H1 (cell line): ENCODE results near the gene FHIT. TPM values are rescaled to one million over a fixed set of nuclear protein-coding genes. Genes with fewer than 3 reads are reported as not detected.

Source experiments
- BACH1 ChIP-seq: IDR thresholded peaks from 2 replicates; pipeline ENCODE4 v1.6.1; 2012; ENCODE audit warnings: low read length, improper control_type of control experiment
- TEAD4 ChIP-seq: IDR thresholded peaks from 2 replicates; pipeline ENCODE4 v1.6.1; 2012; ENCODE audit warnings: low read depth, low read length, inconsistent platforms, mixed read lengths
- polyA plus RNA-seq, 7 experiments: library from polyadenylated mRNA; depleted of rRNA in 3 of 7; stranded (reverse) in 5 of 7; unstranded in 2 of 7; fragments of >200 nt in 5 of 7; fragments of 200-250 nt in 2 of 7; gene quantifications; 1 replicate in 5 of 7; 2 replicates in 1 of 7; 4 replicates in 1 of 7; pipeline versions ENCODE4 v1.2.1 to v1.2.3, GENCODE V29; 2011 to 2013; ENCODE audit warnings: missing spikeins in 2 of 7, mixed read lengths in 2 of 7
- total RNA-seq: library from RNA; stranded (reverse); fragmentation: NEBNext Ultra II Directional; extraction: Animal tissue kit (Norgen Biotek cat#: 25700); gene quantifications from 2 replicates; pipeline ENCODE4 v1.2.1, GENCODE V29; 2021
- TF ChIP-seq, protein P1 (sequence below), 3 experiments: IDR thresholded peaks; 1 replicate in 2 of 3; 2 replicates in 1 of 3; pipeline versions ENCODE4 v1.5.1 to v1.6.1; 2011; ENCODE audit warnings: low read length in 3 of 3, mild to moderate bottlenecking in 3 of 3, inconsistent platforms in 2 of 3, low read depth in 1 of 3, moderate library complexity in 1 of 3; ENCODE audit not compliant: insufficient read depth in 1 of 3; ENCODE audit errors: control extremely low read depth in 1 of 3

The FHIT gene
- total and polyA plus RNA-seq, 2 of the 8 experiments (the other 6 are each of a cell fraction or from before 2014, with no cell fraction given), result 1.2 to 3.2 TPM

DNA sequence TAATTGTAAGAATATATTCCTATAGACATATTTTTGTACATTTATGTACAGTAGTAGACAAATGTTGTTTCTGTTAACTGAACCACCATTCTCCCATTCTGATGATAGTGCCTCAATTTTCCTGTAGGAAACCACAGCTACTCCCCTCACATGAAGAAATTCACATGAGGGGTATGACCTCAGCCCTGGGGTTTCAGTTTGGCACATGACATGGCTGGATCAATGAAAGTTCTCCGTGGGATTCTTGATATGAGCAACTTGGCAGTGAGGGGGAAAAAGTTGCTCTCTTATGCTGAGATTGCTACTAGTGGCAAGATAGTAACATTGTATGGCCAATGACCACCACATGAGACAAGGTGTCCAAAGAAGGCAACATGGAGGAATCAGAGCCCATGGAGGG, 1111.1 kb downstream of the FHIT start (continued):
- TF ChIP-seq, protein P1, sequence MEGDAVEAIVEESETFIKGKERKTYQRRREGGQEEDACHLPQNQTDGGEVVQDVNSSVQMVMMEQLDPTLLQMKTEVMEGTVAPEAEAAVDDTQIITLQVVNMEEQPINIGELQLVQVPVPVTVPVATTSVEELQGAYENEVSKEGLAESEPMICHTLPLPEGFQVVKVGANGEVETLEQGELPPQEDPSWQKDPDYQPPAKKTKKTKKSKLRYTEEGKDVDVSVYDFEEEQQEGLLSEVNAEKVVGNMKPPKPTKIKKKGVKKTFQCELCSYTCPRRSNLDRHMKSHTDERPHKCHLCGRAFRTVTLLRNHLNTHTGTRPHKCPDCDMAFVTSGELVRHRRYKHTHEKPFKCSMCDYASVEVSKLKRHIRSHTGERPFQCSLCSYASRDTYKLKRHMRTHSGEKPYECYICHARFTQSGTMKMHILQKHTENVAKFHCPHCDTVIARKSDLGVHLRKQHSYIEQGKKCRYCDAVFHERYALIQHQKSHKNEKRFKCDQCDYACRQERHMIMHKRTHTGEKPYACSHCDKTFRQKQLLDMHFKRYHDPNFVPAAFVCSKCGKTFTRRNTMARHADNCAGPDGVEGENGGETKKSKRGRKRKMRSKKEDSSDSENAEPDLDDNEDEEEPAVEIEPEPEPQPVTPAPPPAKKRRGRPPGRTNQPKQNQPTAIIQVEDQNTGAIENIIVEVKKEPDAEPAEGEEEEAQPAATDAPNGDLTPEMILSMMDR (IDR thresholded peaks at IDR 0.05; ENCODE audit: control extremely low read depth in 1 of 3, insufficient read depth in 1 of 3, low read depth in 1 of 3, low read length in 3 of 3), result no peak
- no peak for TF ChIP-seq BACH1
- TF ChIP-seq TEAD4, result no peak
